ENCODE data around the gene DNAJC3. TPM values are rescaled to one million over a fixed set of nuclear protein-coding genes. Genes with fewer than 3 reads are reported as not detected.

DNAJC3 gene
- total RNA-seq, 1 experiment from 2014 or later: 21.2 TPM

DNA sequence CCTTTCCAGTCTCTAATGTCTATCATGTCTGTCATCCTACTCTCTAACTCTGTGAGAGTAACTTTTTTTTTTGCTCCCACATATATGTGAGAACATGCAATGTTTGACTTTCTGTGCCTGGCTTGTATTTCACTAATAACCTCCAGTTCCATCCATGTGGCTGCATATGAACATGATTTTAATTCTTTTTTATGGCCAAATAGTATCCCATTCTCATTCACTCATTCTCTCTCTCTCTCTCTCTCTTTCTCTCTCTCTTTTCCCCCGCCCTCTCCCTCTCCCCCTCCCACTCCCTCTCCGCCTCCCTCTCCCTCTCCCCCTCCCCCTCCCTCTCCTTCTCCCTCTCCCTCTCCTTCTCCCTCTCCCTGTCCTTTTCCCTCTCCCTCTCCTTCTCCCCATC, 52.0 kb downstream of the DNAJC3 start:
- Mint-ChIP-seq H3K4me1 (no peaks in the 10 kb centered on the region), H3K27ac (no peak overlapping the region), H3K9me3 (peaks cover 31 to 33% of the 10 kb centered on the region in 2 experiments), H3K36me3 (ENCODE audit: insufficient read depth in 1 of 3, low read depth in 3 of 3) (peaks cover 32 to 46% (median 40%) of the 10 kb centered on the region in 3 experiments), H3K27me3 (ENCODE audit: low read depth) (no peaks in the 10 kb centered on the region), H3K4me3 (no peak overlapping the region)
- H2BK5ac ChIP-seq (ENCODE audit: insufficient read length, low read length): no peak overlapping the region
- no peak overlapping the region for H2BK15ac ChIP-seq (ENCODE audit: low read depth, low read length)
- H3K56ac ChIP-seq (ENCODE audit: insufficient read length, low read depth, low read length): no peak overlapping the region
- H3K9me3 ChIP-seq (ENCODE audit: control insufficient read depth, low read depth, low read length): peaks cover 10% of the 10 kb centered on the region
- no peaks in the 10 kb centered on the region for H3K79me2 ChIP-seq (ENCODE audit: insufficient read depth, low read length)
- no peak overlapping the region for H4K5ac ChIP-seq (ENCODE audit: insufficient read length, low read depth, low read length)
- no peaks in the 10 kb centered on the region for H3K4me1 ChIP-seq (ENCODE audit: insufficient read depth, low read length)
- H2AK5ac ChIP-seq (ENCODE audit: insufficient read length, low read length): no peak overlapping the region
- H4K91ac ChIP-seq (ENCODE audit: insufficient read length, low read depth, low read length): no peak overlapping the region
- no peak overlapping the region for H4K8ac ChIP-seq (replicated peaks; ENCODE audit: insufficient read length, low read depth, low read length)
- no peak overlapping the region for H2BK120ac ChIP-seq (ENCODE audit: low read depth, low read length, poor library complexity, severe bottlenecking)
- WGBS (ENCODE audit: extremely low coverage, insufficient read length, low lambda C conversion rate): no CpG with 5 or more reads among the region's 2 CpGs
- H3K4me2 ChIP-seq (ENCODE audit: insufficient read depth, insufficient read length, low read length): no peak overlapping the region
- H3K27me3 ChIP-seq (ENCODE audit: insufficient read depth, low read length): no peaks in the 10 kb centered on the region
- H4K20me1 ChIP-seq (ENCODE audit: control insufficient read depth, insufficient read depth, insufficient read length): no peaks in the 10 kb centered on the region
- no peak overlapping the region for H3K23ac ChIP-seq (ENCODE audit: insufficient read length, low read depth, low read length)
- H3K79me1 ChIP-seq (ENCODE audit: insufficient read depth, low read depth, low read length, poor library complexity, severe bottlenecking): no peaks in the 10 kb centered on the region
- H2BK20ac ChIP-seq (ENCODE audit: low read depth, low read length, poor library complexity, severe bottlenecking): no peak overlapping the region
- H3K18ac ChIP-seq (ENCODE audit: insufficient read length, low read depth, low read length): no peak overlapping the region
- DNase-seq: no peak
- TF ChIP-seq, protein P1, sequence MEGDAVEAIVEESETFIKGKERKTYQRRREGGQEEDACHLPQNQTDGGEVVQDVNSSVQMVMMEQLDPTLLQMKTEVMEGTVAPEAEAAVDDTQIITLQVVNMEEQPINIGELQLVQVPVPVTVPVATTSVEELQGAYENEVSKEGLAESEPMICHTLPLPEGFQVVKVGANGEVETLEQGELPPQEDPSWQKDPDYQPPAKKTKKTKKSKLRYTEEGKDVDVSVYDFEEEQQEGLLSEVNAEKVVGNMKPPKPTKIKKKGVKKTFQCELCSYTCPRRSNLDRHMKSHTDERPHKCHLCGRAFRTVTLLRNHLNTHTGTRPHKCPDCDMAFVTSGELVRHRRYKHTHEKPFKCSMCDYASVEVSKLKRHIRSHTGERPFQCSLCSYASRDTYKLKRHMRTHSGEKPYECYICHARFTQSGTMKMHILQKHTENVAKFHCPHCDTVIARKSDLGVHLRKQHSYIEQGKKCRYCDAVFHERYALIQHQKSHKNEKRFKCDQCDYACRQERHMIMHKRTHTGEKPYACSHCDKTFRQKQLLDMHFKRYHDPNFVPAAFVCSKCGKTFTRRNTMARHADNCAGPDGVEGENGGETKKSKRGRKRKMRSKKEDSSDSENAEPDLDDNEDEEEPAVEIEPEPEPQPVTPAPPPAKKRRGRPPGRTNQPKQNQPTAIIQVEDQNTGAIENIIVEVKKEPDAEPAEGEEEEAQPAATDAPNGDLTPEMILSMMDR (conservative IDR thresholded peaks at IDR 0.05): no peak
- no peak overlapping the region for H3K27ac ChIP-seq (ENCODE audit: insufficient read length, low read depth, low read length)
- H2AFZ ChIP-seq (ENCODE audit: low read length): no peak overlapping the region
- no peak overlapping the region for H2BK12ac ChIP-seq (ENCODE audit: insufficient read length, low read depth, low read length)
- no peak overlapping the region for H3K4ac ChIP-seq (ENCODE audit: low read depth, low read length)
- H3K9ac ChIP-seq (ENCODE audit: extremely low read depth, insufficient read length, low read length): no peak overlapping the region
- no peaks in the 10 kb centered on the region for H3K23me2 ChIP-seq (ENCODE audit: insufficient read length, low read depth, low read length, poor library complexity, severe bottlenecking)
- no peak overlapping the region for H3K14ac ChIP-seq (ENCODE audit: insufficient read depth, low read length)
- no peak overlapping the region for H3T11ph ChIP-seq (ENCODE audit: low read length)

All from H9 (cell line).